DMS153 treated with DMSO at 0.1 percent for 48 hours (cell line): Measurements from ENCODE around the gene OR4K13.

Source experiments
- DNase-seq: peaks from one replicate; lab custom pipeline; 2025; ENCODE audit not compliant: unreplicated experiment; lab: John Stamatoyannopoulos, UW

The OR4K13 gene

DNA sequence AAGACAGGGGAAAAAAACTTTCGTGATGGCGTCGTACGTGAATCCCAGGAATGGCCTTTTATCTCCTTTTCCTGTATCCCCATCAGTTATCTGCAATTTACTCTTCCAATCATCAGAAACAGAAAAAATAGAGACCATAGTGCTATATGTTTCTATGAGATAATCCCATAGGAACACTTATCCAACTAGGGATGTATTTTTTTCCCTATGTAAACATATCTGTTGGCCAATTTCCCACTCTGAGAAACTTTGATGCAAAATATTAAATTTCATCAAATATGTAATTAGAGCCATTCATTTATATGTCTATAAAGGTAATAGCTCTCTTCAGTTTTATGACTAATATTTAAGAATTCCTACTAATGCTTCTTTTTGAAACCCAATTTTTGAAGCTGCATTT, at the start of gene OR4K13:
Gene OR4K13, minus strand, starts transcription at position 101 of the 400 bp plus-strand sequence. CDS start 1,280 bp downstream, outside the sequence.
- no peak for DNase-seq

GRCh38 chr14:20059745-20060144, 23.9 kb upstream of the OR4K13 start, which contains the start of gene OR4L1:
OR4L1 (plus strand) TSS chr14:20060045; CDS start chr14:20060045, 0 bp downstream.
- no peak for DNase-seq

DNA sequence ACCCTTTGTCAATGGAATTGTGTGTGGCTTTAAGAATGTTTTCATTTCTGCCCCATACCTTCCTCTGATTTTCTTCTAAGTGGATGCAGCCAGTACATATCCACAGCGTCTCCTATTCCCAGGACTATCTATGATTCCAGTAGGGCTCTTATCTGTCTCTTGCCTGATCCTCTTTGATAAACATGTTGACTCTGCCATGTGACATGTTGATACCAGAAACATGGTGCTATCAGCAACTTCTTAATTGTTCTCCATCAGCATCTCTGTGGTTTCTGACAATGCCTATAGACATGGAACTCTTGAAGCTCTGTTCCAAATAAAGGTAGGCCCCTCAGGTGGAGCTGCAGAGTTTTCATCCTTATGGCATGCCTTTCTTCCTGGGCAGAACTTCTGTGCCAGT, 12.4 kb upstream of the OR4K13 start:
- DNase-seq, result no peak

DNA sequence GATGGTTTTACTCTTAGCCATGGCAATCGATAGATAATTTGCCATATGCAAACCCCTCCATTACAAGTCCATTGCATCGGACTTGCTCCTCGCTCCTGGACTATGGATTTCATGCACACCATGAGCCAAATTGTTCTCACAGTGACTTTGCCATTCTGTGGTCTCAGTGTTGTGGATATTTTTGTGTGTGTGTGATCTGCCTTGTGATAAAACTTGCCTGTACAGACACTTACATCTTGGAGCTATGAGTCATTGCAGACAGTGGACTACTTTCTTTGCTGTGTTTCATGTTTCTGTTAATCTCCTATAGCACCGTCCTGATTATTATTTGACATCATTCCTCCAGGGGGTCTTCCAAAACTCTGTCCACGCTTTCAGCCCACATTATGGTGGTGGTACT, 8.4 kb upstream of the OR4K13 start:
- no peak for DNase-seq

- no peak for DNase-seq
Observed at GRCh38 chr14:20035449-20035848, 389 bp downstream of the OR4K13 start.

DNA sequence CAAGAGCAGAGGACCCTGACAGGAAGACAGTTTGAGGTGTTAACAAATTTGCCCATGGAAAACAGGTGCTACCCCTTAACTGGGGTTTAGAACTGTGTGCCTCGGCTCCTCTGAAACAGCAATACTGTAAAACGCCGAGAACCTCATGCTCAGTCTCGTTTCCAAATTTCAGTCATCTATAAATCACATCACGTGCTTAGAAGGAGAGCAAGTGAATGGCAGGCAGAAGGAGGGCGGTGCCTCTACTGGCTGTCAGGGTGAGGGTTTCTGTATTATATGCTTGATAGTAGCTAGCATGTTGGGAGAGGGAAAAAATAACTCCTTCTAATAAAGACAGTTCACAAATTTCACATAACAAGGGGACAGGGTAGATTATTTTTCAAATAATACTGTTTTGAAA, 4.8 kb downstream of the OR4K13 start:
- no peak for DNase-seq

GRCh38 chr14:20019257-20019865, 16.5 kb downstream of the OR4K13 start, which contains the start of gene OR4K14:
OR4K14 (minus strand) TSS chr14:20019307; CDS start chr14:20015193, 4,114 bp downstream.
- DNase-seq, result no peak

DNA sequence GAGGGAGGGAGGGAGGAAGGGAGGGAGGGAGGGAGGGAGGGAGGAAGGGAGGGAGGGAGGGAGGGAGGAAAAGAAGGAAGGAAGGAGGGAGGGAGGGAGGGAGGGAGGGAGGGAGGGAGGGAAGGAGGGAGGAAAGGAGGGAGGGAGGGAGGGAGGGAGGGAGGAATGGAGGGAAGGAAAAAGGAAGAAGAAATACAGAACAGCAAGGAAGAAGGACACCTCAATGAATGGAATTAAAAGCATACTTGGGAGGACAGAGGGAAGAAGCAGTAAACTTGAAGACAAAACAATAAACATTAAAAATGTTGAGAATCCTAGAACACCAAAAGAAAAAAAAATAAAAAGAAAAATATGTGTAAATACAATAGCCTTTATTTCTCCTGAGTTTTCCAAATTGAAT, 27.7 kb downstream of the OR4K13 start:
- no peak for DNase-seq

- DNase-seq, result no peak
Observed at GRCh38 chr14:20002319-20002718, 33.5 kb downstream of the OR4K13 start.

- DNase-seq, result no peak
Observed at GRCh38 chr14:20001863-20002262, 34.0 kb downstream of the OR4K13 start, which contains the start of gene OR4Q2. OR4Q2 (plus strand) TSS chr14:20002163.

GRCh38 chr14:19993438-19993837, 42.4 kb downstream of the OR4K13 start:
- no peak for DNase-seq
